Nephron (organoid): ENCODE data around the gene PLCD1.
A peak's percentile ranks its signal among the peaks of the same experiment; 100 is the strongest.

ENCODE experiments used
- H3K27ac Mint-ChIP-seq, 3 experiments: 2 replicates each; pipeline ENCODE4 v1.8.0; 2020; ENCODE audit warnings: mixed read lengths in 3 of 3, mild to moderate bottlenecking in 2 of 3, moderate library complexity in 1 of 3
- H3K27me3 Mint-ChIP-seq: 2 replicates; pipeline ENCODE4 v1.8.0; 2021; ENCODE audit warnings: low read depth, mild to moderate bottlenecking, moderate library complexity, mixed read lengths
- H3K36me3 Mint-ChIP-seq: 2 replicates; pipeline ENCODE4 v1.8.0; 2020; ENCODE audit warnings: low read depth, mixed read lengths
- H3K4me1 Mint-ChIP-seq: 2 replicates; pipeline ENCODE4 v1.8.0; 2020; ENCODE audit warnings: mixed read lengths
- H3K4me3 Mint-ChIP-seq, 3 experiments: 2 replicates each; pipeline ENCODE4 v1.8.0; 2020; ENCODE audit warnings: mild to moderate bottlenecking in 3 of 3, mixed read lengths in 3 of 3, moderate library complexity in 2 of 3
- H3K9me3 Mint-ChIP-seq: 2 replicates; pipeline ENCODE4 v1.8.0; 2020; ENCODE audit warnings: mixed read lengths
- CTCF ChIP-seq, 3 experiments: fragments of 200-600 bp; sonication (generic); IDR thresholded peaks; one replicate each; pipeline ENCODE4 v1.5.0; 2021; ENCODE audit warnings: antibody characterized with exemption in 3 of 3; ENCODE audit not compliant: unreplicated experiment in 3 of 3

PLCD1 gene

GRCh38 chr3:38001456-38002081 lies 27.9 kb downstream of the PLCD1 start:
- Mint-ChIP-seq H3K27ac (no peak overlapping the region), H3K9me3 (no peaks in the 10 kb centered on the region), H3K27me3 (no peaks in the 10 kb centered on the region), H3K4me1 (peaks cover 26% of the 10 kb centered on the region), H3K36me3 (peaks cover 17% of the 10 kb centered on the region), H3K4me3 (no peak overlapping the region)
- TF ChIP-seq CTCF (IDR thresholded peaks at IDR 0.05; ENCODE audit: unreplicated experiment in 3 of 3), result peak in 1 of 3 experiments; percentile 10

- Mint-ChIP-seq H3K9me3 (no peaks in the 10 kb centered on the region), H3K36me3 (peaks cover 20% of the 10 kb centered on the region), H3K4me1 (peaks cover 30% of the 10 kb centered on the region), H3K27me3 (no peaks in the 10 kb centered on the region), H3K4me3 (no peak overlapping the region), H3K27ac (no peak overlapping the region)
- no peak for TF ChIP-seq CTCF (IDR thresholded peaks at IDR 0.05; ENCODE audit: unreplicated experiment in 3 of 3)
Measured at GRCh38 chr3:38000965-38001455, 28.4 kb downstream of the PLCD1 start.

- peak overlapping the region in 1 of 3 experiments; percentile 23 for H3K4me3 Mint-ChIP-seq
- H3K9me3 Mint-ChIP-seq, result no peaks in the 10 kb centered on the region
- H3K27ac Mint-ChIP-seq, result peak overlapping the region in 1 of 3 experiments; percentile 24
- peaks cover 19% of the 10 kb centered on the region for H3K36me3 Mint-ChIP-seq
- no peak for TF ChIP-seq CTCF (IDR thresholded peaks at IDR 0.05; ENCODE audit: unreplicated experiment in 3 of 3)
- peaks cover 32% of the 10 kb centered on the region for H3K4me1 Mint-ChIP-seq
- no peaks in the 10 kb centered on the region for H3K27me3 Mint-ChIP-seq
Measured at GRCh38 chr3:38000242-38000916, 29.1 kb downstream of the PLCD1 start.

GRCh38 chr3:37999836-38000235 lies 29.6 kb downstream of the PLCD1 start:
- TF ChIP-seq CTCF (IDR thresholded peaks at IDR 0.05; ENCODE audit: unreplicated experiment in 3 of 3), result no peak
- Mint-ChIP-seq H3K36me3 (peaks cover 16% of the 10 kb centered on the region), H3K9me3 (no peaks in the 10 kb centered on the region), H3K27me3 (no peaks in the 10 kb centered on the region), H3K4me3 (peak overlapping the region; percentile 47 to 72 (median 64)), H3K4me1 (peaks cover 32% of the 10 kb centered on the region), H3K27ac (peak overlapping the region in 2 of 3 experiments; percentile 3 to 74)

GRCh38 chr3:37997791-37998370 lies 31.6 kb downstream of the PLCD1 start:
- peaks cover 8% of the 10 kb centered on the region for H3K36me3 Mint-ChIP-seq
- no peak for TF ChIP-seq CTCF (IDR thresholded peaks at IDR 0.05; ENCODE audit: unreplicated experiment in 3 of 3)
- H3K9me3 Mint-ChIP-seq, result no peaks in the 10 kb centered on the region
- peak overlapping the region in 2 of 3 experiments; percentile 18 to 38 for H3K27ac Mint-ChIP-seq
- peaks cover 7% of the 10 kb centered on the region for H3K27me3 Mint-ChIP-seq
- H3K4me3 Mint-ChIP-seq, result peak overlapping the region in 2 of 3 experiments; percentile 72 to 73
- peaks cover 46% of the 10 kb centered on the region for H3K4me1 Mint-ChIP-seq
